GM18520 (cell line): ENCODE results near the gene CTBP2.

Experiments
- ATAC-seq: cut with Tn5 transposase; IDR thresholded peaks from one replicate; pipeline ENCODE4 v1.9.1; 2021; ENCODE audit not compliant: unreplicated experiment

The CTBP2 gene

GRCh38 chr10:124984376-124984775 is 176.0 kb downstream of the CTBP2 start:
- ATAC-seq: no peak

GRCh38 chr10:124983321-124983720 is 177.0 kb downstream of the CTBP2 start:
- no peak for ATAC-seq

GRCh38 chr10:124978376-124978725 is 182.0 kb downstream of the CTBP2 start:
- ATAC-seq: no peak

GRCh38 chr10:124977648-124978375 is 182.6 kb downstream of the CTBP2 start:
- no peak for ATAC-seq

GRCh38 chr10:124977161-124977560 is 183.2 kb downstream of the CTBP2 start:
- ATAC-seq: no peak

- ATAC-seq: peak; percentile 94
These were observed 184.3 kb downstream of the CTBP2 start for GRCh38 chr10:124975977-124976514.

- no peak for ATAC-seq
These were observed 186.2 kb downstream of the CTBP2 start for GRCh38 chr10:124974131-124974530.

GRCh38 chr10:124972637-124973036 is 187.7 kb downstream of the CTBP2 start:
- no peak for ATAC-seq

GRCh38 chr10:124971276-124971675 is 189.1 kb downstream of the CTBP2 start:
- no peak for ATAC-seq

GRCh38 chr10:124967255-124967654 is 193.1 kb downstream of the CTBP2 start:
- no peak for ATAC-seq

- ATAC-seq: no peak
These were observed 194.4 kb downstream of the CTBP2 start for GRCh38 chr10:124966008-124966407.

GRCh38 chr10:124963866-124964720 is 196.3 kb downstream of the CTBP2 start:
- ATAC-seq: no peak

GRCh38 chr10:124962421-124962820 is 197.9 kb downstream of the CTBP2 start:
- ATAC-seq: no peak

- ATAC-seq: no peak
These were observed 199.2 kb downstream of the CTBP2 start for GRCh38 chr10:124961248-124961570.

GRCh38 chr10:124959564-124959963 is 200.8 kb downstream of the CTBP2 start:
- ATAC-seq: no peak

GRCh38 chr10:124957404-124957947 is 202.9 kb downstream of the CTBP2 start:
- ATAC-seq: no peak

GRCh38 chr10:124956764-124957163 is 203.6 kb downstream of the CTBP2 start:
- ATAC-seq: no peak

GRCh38 chr10:124955868-124956267 is 204.5 kb downstream of the CTBP2 start:
- ATAC-seq: no peak

- ATAC-seq: no peak
These were observed 205.1 kb downstream of the CTBP2 start for GRCh38 chr10:124955243-124955642.

- no peak for ATAC-seq
These were observed 206.9 kb downstream of the CTBP2 start for GRCh38 chr10:124953421-124953820.

- ATAC-seq: no peak
These were observed 208.2 kb downstream of the CTBP2 start for GRCh38 chr10:124952123-124952522.

GRCh38 chr10:124949543-124949942 is 210.8 kb downstream of the CTBP2 start:
- ATAC-seq: no peak
